HFFc6 (cell line): ENCODE results near the gene TMEM63B. TPM values are rescaled to one million over a fixed set of nuclear protein-coding genes. Genes with fewer than 3 reads are reported as not detected.

Experiments used
- DNase-seq: peaks from one replicate; pipeline ENCODE4 v3.0.0-alpha.2; 2018
- H3K27ac Mint-ChIP-seq: 2 replicates; pipeline ENCODE4 v1.8.0; 2020; ENCODE audit warnings: mild to moderate bottlenecking, mixed read lengths
- H3K27me3 Mint-ChIP-seq: 2 replicates; pipeline ENCODE4 v1.8.0; 2021; ENCODE audit warnings: mild to moderate bottlenecking, moderate library complexity, mixed read lengths; ENCODE audit not compliant: insufficient read depth
- H3K36me3 Mint-ChIP-seq: 2 replicates; pipeline ENCODE4 v1.8.0; 2021; ENCODE audit warnings: low read depth, mixed read lengths
- H3K4me1 Mint-ChIP-seq: 2 replicates; pipeline ENCODE4 v1.8.0; 2020; ENCODE audit warnings: low read depth, mixed read lengths
- H3K4me3 Mint-ChIP-seq: 2 replicates; pipeline ENCODE4 v1.8.0; 2020; ENCODE audit warnings: mild to moderate bottlenecking, moderate library complexity, mixed read lengths
- H3K9me3 Mint-ChIP-seq: 2 replicates; pipeline ENCODE4 v1.8.0; 2020; ENCODE audit warnings: mild to moderate bottlenecking, mixed read lengths
- CTCF ChIP-seq: fragments of 200-600 bp; sonication (generic); IDR thresholded peaks from 2 replicates; pipeline ENCODE4 v1.5.0; 2021; ENCODE audit warnings: antibody characterized with exemption, mild to moderate bottlenecking
- total RNA-seq, 6 experiments: library from RNA; stranded (reverse); fragmentation: NEBNext Ultra II Directional; extraction: Animal tissue kit (Norgen Biotek cat#: 25700); gene quantifications; 2 replicates in 1 of 6; 3 replicates in 5 of 6; pipeline ENCODE4 v1.2.3, GENCODE V29; 2021

TMEM63B gene
- total RNA-seq, 6 experiments from 2014 or later: 38.3 to 55.1 (median 44.7) TPM

GRCh38 chr6:44113414-44113813, 13.9 kb upstream of the TMEM63B start:
- Mint-ChIP-seq H3K36me3 (peaks cover 39% of the 10 kb centered on the region), H3K4me1 (peaks cover 36% of the 10 kb centered on the region), H3K9me3 (no peaks in the 10 kb centered on the region), H3K27me3 (no peaks in the 10 kb centered on the region), H3K27ac (no peak overlapping the region), H3K4me3 (no peak overlapping the region)
- peak; percentile 53 for TF ChIP-seq CTCF
- DNase-seq: no peak

GRCh38 chr6:44115866-44116265, 11.5 kb upstream of the TMEM63B start:
- peak; percentile 20 for DNase-seq
- Mint-ChIP-seq H3K27me3 (no peaks in the 10 kb centered on the region; the same call in 1 of the 2 replicates), H3K4me3 (peak overlapping the region; percentile 75), H3K36me3 (peaks cover 33% of the 10 kb centered on the region), H3K9me3 (no peaks in the 10 kb centered on the region), H3K27ac (peak overlapping the region; percentile 96), H3K4me1 (peaks cover 55% of the 10 kb centered on the region)
- no peak for TF ChIP-seq CTCF

- no peak for TF ChIP-seq CTCF
- peak; percentile 96 for DNase-seq
- peaks cover 62% of the 10 kb centered on the region for H3K4me1 Mint-ChIP-seq
- H3K27me3 Mint-ChIP-seq: no peaks in the 10 kb centered on the region; the same call in 1 of the 2 replicates
- H3K27ac Mint-ChIP-seq: peak overlapping the region; percentile 96
- H3K4me3 Mint-ChIP-seq: peak overlapping the region; percentile 75
- H3K9me3 Mint-ChIP-seq: no peaks in the 10 kb centered on the region
- peaks cover 24% of the 10 kb centered on the region for H3K36me3 Mint-ChIP-seq
These were observed 10.5 kb upstream of the TMEM63B start for GRCh38 chr6:44116641-44117382.

GRCh38 chr6:44117397-44118128, 9.8 kb upstream of the TMEM63B start:
- no peak for TF ChIP-seq CTCF
- Mint-ChIP-seq H3K4me3 (peak overlapping the region; percentile 75), H3K27me3 (no peaks in the 10 kb centered on the region; the same call in 1 of the 2 replicates), H3K9me3 (no peaks in the 10 kb centered on the region), H3K4me1 (peaks cover 66% of the 10 kb centered on the region), H3K36me3 (peaks cover 23% of the 10 kb centered on the region), H3K27ac (peak overlapping the region; percentile 96)
- DNase-seq: peak; percentile 19

GRCh38 chr6:44119704-44120262, 7.6 kb upstream of the TMEM63B start:
- H3K9me3 Mint-ChIP-seq: no peaks in the 10 kb centered on the region
- no peak for DNase-seq
- no peak for TF ChIP-seq CTCF
- peaks cover 18% of the 10 kb centered on the region for H3K36me3 Mint-ChIP-seq
- peak overlapping the region; percentile 39 for H3K27ac Mint-ChIP-seq
- peaks cover 88% of the 10 kb centered on the region for H3K4me1 Mint-ChIP-seq
- H3K27me3 Mint-ChIP-seq: no peaks in the 10 kb centered on the region; the same call in 1 of the 2 replicates
- no peak overlapping the region for H3K4me3 Mint-ChIP-seq
